Measurements from ENCODE around the gene CSNK2A1. TPM values are rescaled to one million over a fixed set of nuclear protein-coding genes. Genes with fewer than 3 reads are reported as not detected.

CSNK2A1 gene
- total RNA-seq, 1 experiment from 2014 or later, result 110 TPM

DNA sequence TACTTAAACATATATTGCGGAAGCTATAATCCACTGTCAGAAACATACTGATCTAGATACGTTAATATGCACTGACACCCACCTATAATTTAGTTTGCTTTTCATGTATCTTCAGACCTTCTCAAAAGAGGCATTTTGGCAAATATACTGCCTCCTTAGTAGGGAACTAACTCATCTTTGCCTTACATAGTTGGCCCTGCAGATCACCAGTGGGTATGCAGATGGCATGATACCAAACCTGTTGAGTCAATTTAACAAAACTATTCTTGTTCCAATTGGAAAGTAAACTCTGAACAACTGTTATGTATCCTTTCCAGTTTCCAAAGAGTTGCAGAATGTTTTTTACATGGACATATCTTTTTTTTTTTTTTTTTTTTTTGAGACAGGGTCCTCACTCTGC, 45.6 kb downstream of the CSNK2A1 start:
- CTCF ChIA-PET, result no interaction called here

DNA sequence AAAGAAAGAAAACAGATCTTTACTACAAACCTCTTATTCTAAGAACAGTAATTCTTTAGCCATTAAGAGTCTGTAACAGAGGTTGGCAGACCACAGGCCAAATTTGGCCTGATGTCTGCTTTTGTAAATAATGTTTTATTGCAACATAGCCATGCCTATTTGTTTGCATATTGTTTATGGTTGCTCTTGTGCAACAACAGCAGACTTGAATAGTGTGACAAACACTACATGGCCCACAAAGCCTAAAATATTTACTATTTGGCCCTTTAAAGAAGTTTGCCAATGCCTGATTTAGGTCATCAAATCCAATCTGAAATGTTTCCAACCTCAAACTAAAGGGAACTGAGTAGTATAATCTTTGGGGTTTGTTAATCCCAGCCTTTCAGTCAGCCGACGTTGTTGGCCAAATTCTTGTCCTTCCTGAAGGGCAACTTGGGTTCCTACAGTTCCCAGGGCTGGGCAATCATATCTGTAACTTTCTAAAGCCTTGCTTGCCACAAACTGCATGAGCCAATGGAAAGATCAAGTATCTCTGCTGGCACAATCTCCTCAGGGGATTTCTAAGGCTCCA, 47.4 kb downstream of the CSNK2A1 start:
- no peak for DNase-seq
- intact Hi-C loops (cut with micrococcal nuclease; ENCODE audit: unreplicated experiment), result no loop called here
- Mint-ChIP-seq H3K4me1 (ENCODE audit: low read depth, unreplicated experiment) (no peaks in the 10 kb centered on the region), H3K4me3 (ENCODE audit: low read depth, unreplicated experiment) (no peak overlapping the region), H3K36me3 (ENCODE audit: insufficient read depth, unreplicated experiment) (peaks cover 41% of the 10 kb centered on the region), H3K27ac (ENCODE audit: unreplicated experiment) (no peak overlapping the region), H3K9me3 (ENCODE audit: low read depth, unreplicated experiment) (no peaks in the 10 kb centered on the region), H3K27me3 (ENCODE audit: unreplicated experiment) (no peaks in the 10 kb centered on the region)
- BruUV-seq (replicated peaks), result no TSS peak
- TF ChIP-seq, protein P1, sequence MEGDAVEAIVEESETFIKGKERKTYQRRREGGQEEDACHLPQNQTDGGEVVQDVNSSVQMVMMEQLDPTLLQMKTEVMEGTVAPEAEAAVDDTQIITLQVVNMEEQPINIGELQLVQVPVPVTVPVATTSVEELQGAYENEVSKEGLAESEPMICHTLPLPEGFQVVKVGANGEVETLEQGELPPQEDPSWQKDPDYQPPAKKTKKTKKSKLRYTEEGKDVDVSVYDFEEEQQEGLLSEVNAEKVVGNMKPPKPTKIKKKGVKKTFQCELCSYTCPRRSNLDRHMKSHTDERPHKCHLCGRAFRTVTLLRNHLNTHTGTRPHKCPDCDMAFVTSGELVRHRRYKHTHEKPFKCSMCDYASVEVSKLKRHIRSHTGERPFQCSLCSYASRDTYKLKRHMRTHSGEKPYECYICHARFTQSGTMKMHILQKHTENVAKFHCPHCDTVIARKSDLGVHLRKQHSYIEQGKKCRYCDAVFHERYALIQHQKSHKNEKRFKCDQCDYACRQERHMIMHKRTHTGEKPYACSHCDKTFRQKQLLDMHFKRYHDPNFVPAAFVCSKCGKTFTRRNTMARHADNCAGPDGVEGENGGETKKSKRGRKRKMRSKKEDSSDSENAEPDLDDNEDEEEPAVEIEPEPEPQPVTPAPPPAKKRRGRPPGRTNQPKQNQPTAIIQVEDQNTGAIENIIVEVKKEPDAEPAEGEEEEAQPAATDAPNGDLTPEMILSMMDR (IDR thresholded peaks at IDR 0.05; ENCODE audit: unreplicated experiment), result no peak
- CTCF ChIA-PET, result no interaction called here

More for the DNA sequence above, 45.6 kb downstream of the CSNK2A1 start:
- no peak for DNase-seq
- Mint-ChIP-seq H3K36me3 (ENCODE audit: insufficient read depth, unreplicated experiment) (peaks cover 44% of the 10 kb centered on the region), H3K9me3 (ENCODE audit: low read depth, unreplicated experiment) (no peaks in the 10 kb centered on the region), H3K27ac (ENCODE audit: unreplicated experiment) (no peak overlapping the region), H3K4me3 (ENCODE audit: low read depth, unreplicated experiment) (no peak overlapping the region), H3K27me3 (ENCODE audit: unreplicated experiment) (no peaks in the 10 kb centered on the region), H3K4me1 (ENCODE audit: low read depth, unreplicated experiment) (no peaks in the 10 kb centered on the region)
- BruUV-seq (replicated peaks), result no TSS peak
- intact Hi-C loops (cut with micrococcal nuclease; ENCODE audit: unreplicated experiment), result no loop called here
- TF ChIP-seq, protein P1 (IDR thresholded peaks at IDR 0.05; ENCODE audit: unreplicated experiment), result no peak

DNA sequence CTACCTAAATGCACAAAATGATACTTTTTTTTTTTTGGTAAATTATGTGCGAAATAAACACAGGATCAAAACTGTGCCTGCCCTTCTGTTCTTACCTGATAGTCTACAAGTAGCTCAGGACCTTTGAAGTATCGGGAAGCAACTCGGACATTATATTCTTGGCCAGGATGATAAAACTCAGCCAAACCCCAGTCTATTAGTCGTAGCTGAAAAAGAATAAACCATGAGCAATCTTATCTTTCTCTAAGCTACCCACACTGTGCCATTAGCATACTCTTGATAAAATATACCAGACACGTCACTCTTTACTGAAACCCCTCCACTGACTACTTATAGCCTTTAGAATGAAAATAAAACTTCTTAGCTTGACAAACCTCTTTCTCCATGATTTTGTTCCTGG, 51.4 kb downstream of the CSNK2A1 start:
- peaks cover 44% of the 10 kb centered on the region for H3K36me3 Mint-ChIP-seq (ENCODE audit: insufficient read depth, unreplicated experiment)
- intact Hi-C loops (cut with micrococcal nuclease; ENCODE audit: unreplicated experiment), result no loop called here
- no peak overlapping the region for H3K27ac Mint-ChIP-seq (ENCODE audit: unreplicated experiment)
- no peak overlapping the region for H3K4me3 Mint-ChIP-seq (ENCODE audit: low read depth, unreplicated experiment)
- CTCF ChIA-PET, result interaction anchor here (1.2 kb wide), 1 partner anchor 13 kb away, joined by 3 read pairs; no protein-coding TSS in a partner anchor
- TF ChIP-seq, protein P1 (IDR thresholded peaks at IDR 0.05; ENCODE audit: unreplicated experiment), result no peak
- H3K27me3 Mint-ChIP-seq (ENCODE audit: unreplicated experiment), result no peaks in the 10 kb centered on the region
- H3K9me3 Mint-ChIP-seq (ENCODE audit: low read depth, unreplicated experiment), result no peaks in the 10 kb centered on the region
- no peak for DNase-seq
- H3K4me1 Mint-ChIP-seq (ENCODE audit: low read depth, unreplicated experiment), result no peaks in the 10 kb centered on the region
- BruUV-seq (replicated peaks), result no TSS peak

- TF ChIP-seq, protein P1 (IDR thresholded peaks at IDR 0.05; ENCODE audit: unreplicated experiment), result no peak
- intact Hi-C loops (cut with micrococcal nuclease; ENCODE audit: unreplicated experiment), result no loop called here
- BruUV-seq (replicated peaks), result no TSS peak
- Mint-ChIP-seq H3K4me1 (ENCODE audit: low read depth, unreplicated experiment) (no peaks in the 10 kb centered on the region), H3K27me3 (ENCODE audit: unreplicated experiment) (no peaks in the 10 kb centered on the region), H3K9me3 (ENCODE audit: low read depth, unreplicated experiment) (no peaks in the 10 kb centered on the region), H3K27ac (ENCODE audit: unreplicated experiment) (no peak overlapping the region), H3K4me3 (ENCODE audit: low read depth, unreplicated experiment) (no peak overlapping the region), H3K36me3 (ENCODE audit: insufficient read depth, unreplicated experiment) (peaks cover 45% of the 10 kb centered on the region)
- no peak for DNase-seq
- CTCF ChIA-PET, result no interaction called here
Measured at GRCh38 chr20:487655-488054, 55.9 kb downstream of the CSNK2A1 start.

Measured in Calu3 (cell line).